K562 (cell line): ENCODE data around the gene RTBDN. TPM values are rescaled to one million over a fixed set of nuclear protein-coding genes. Genes with fewer than 3 reads are reported as not detected.

Source experiments
- AFF4 ChIP-seq: sonication (generic); formaldehyde crosslinking; IDR thresholded peaks from 2 replicates; pipeline ENCODE4 v1.8.0; 2023; ENCODE audit warnings: mild to moderate bottlenecking, missing genetic modification reagents
- ARID1B ChIP-seq: fragments of 450-650 bp; IDR thresholded peaks from 2 replicates; pipeline ENCODE4 v1.6.1; 2016; ENCODE audit warnings: antibody characterized with exemption, mild to moderate bottlenecking, inconsistent platforms
- ATF7 ChIP-seq: fragments of 450-650 bp; IDR thresholded peaks from 2 replicates; pipeline ENCODE4 v1.7.1; 2014; ENCODE audit warnings: mild to moderate bottlenecking, moderate library complexity
- CBFB ChIP-seq: sonication (generic); formaldehyde crosslinking; IDR thresholded peaks from 2 replicates; pipeline ENCODE4 v1.4.0; 2020; ENCODE audit warnings: mild to moderate bottlenecking, missing genetic modification reagents
- CREB3L1 ChIP-seq: fragments of 450-650 bp; IDR thresholded peaks from 2 replicates; pipeline ENCODE4 v1.6.1; 2014; ENCODE audit warnings: low read depth, mild to moderate bottlenecking, moderate library complexity, borderline replicate concordance
- E2F1 ChIP-seq: sonication (generic); formaldehyde crosslinking; IDR thresholded peaks from 2 replicates; pipeline ENCODE4 v1.8.1; 2023; ENCODE audit warnings: mild to moderate bottlenecking, missing genetic modification reagents, moderate library complexity
- HNRNPH1 ChIP-seq: fragments of 200-400 bp; formaldehyde crosslinking; optimal IDR thresholded peaks from 2 replicates; pipeline ENCODE3; 2017; ENCODE audit warnings: low read depth, mild to moderate bottlenecking, low read length, moderate library complexity
- LCOR ChIP-seq: sonication (generic); formaldehyde crosslinking; IDR thresholded peaks from 2 replicates; pipeline ENCODE4 v1.8.0; 2022; ENCODE audit warnings: mild to moderate bottlenecking, missing genetic modification reagents
- MAZ ChIP-seq, 2 experiments: fragments of 450-650 bp in 1 of 2; sonication (generic) in 1 of 2; formaldehyde crosslinking; IDR thresholded peaks in 1 of 2; conservative IDR thresholded peaks in 1 of 2; 2 replicates each; pipeline versions ENCODE4 v1.4.0 to v1.5.0; 2020; ENCODE audit warnings: mild to moderate bottlenecking in 1 of 2, missing genetic modification reagents in 1 of 2
- MCM3 ChIP-seq: fragments of 450-650 bp; IDR thresholded peaks from 2 replicates; pipeline ENCODE4 v1.6.1; 2016
- NCOR1 ChIP-seq: fragments of 450-650 bp; IDR thresholded peaks from 2 replicates; pipeline ENCODE4 v1.6.1; 2016; ENCODE audit warnings: mild to moderate bottlenecking, moderate library complexity
- NELFE ChIP-seq: IDR thresholded peaks from 2 replicates; pipeline ENCODE4 v1.6.1; 2011; ENCODE audit warnings: mild to moderate bottlenecking; ENCODE audit not compliant: insufficient read depth, insufficient read length
- PCBP1 ChIP-seq: fragments of 200-400 bp; formaldehyde crosslinking; IDR thresholded peaks from 2 replicates; pipeline ENCODE4 v1.6.1; 2018; ENCODE audit warnings: mild to moderate bottlenecking, low read depth, low read length; ENCODE audit not compliant: poor library complexity, severe bottlenecking
- PPARD ChIP-seq: fragments of 250-450 bp; sonication (Bioruptor Pico); IDR thresholded peaks from 2 replicates; pipeline ENCODE4 v1.8.0; 2022; ENCODE audit warnings: inconsistent platforms, mild to moderate bottlenecking, moderate library complexity
- SMAD3 ChIP-seq: fragments of 450-650 bp; formaldehyde crosslinking; conservative IDR thresholded peaks from 2 replicates; pipeline ENCODE4 v1.4.0; 2020; ENCODE audit warnings: mild to moderate bottlenecking
- SOX6 ChIP-seq: fragments of 450-650 bp; IDR thresholded peaks from 2 replicates; pipeline ENCODE4 v1.6.1; 2014; ENCODE audit warnings: mild to moderate bottlenecking
- TSC22D4 ChIP-seq: fragments of 450-650 bp; IDR thresholded peaks from 2 replicates; pipeline ENCODE4 v1.6.1; 2016; ENCODE audit warnings: missing genetic modification characterization, missing biosample characterization, control low read depth
- XRCC4 ChIP-seq: IDR thresholded peaks from one replicate; pipeline ENCODE4 v1.6.1; 2011; ENCODE audit not compliant: insufficient read depth, insufficient read length; ENCODE audit errors: extremely low read depth
- ZNF239 ChIP-seq: fragments of 250-450 bp; sonication (Bioruptor Pico); IDR thresholded peaks from 2 replicates; pipeline ENCODE4 v1.4.0; 2020; ENCODE audit warnings: mild to moderate bottlenecking
- ZNF395 ChIP-seq: fragments of 200-800 bp; sonication (Bioruptor generic); IDR thresholded peaks from 2 replicates; pipeline ENCODE4 v1.6.1; 2017; ENCODE audit warnings: missing genetic modification characterization, missing compliant biosample characterization
- polyA plus RNA-seq, 8 experiments: library from polyadenylated mRNA; depleted of rRNA in 4 of 8; stranded (reverse) in 5 of 8; unstranded in 3 of 8; fragments of >200 nt; fragmentation: Nextera tagmentation in 2 of 8; fragmentation: Illumina TruSeq in 1 of 8; extraction: Ambion mirVana in 2 of 8; extraction: Trizol in 1 of 8; gene quantifications; 2 replicates each; pipeline versions ENCODE4 v1.2.1 to v1.2.3, GENCODE V29; 2011 to 2014; ENCODE audit warnings: inconsistent platforms in 1 of 8, missing spikeins in 1 of 8
- total RNA-seq, 7 experiments: library from RNA; depleted of rRNA in 6 of 7; stranded (reverse); fragments of >200 nt in 6 of 7; fragmentation: Illumina TruSeq in 2 of 7; extraction: Trizol in 2 of 7; gene quantifications; 2 replicates each; pipeline versions ENCODE4 v1.2.1 to v1.2.3, GENCODE V29; 2011 to 2021; ENCODE audit warnings: low replicate concordance in 1 of 7

The RTBDN gene
- total and polyA plus RNA-seq, 9 of the 15 experiments (the other 6 are each of a cell fraction or from before 2014, with no cell fraction given), result 0.20 to 2.3 (median 0.72) TPM; not detected in 1

GRCh38 chr19:12791345-12792050 is 42.9 kb downstream of the RTBDN start, which contains the start of gene JUNB (continued):
- TF ChIP-seq AFF4 (CRISPR knock-in tag) (peak; percentile 99), SMAD3 (CRISPR knock-in tag) (peak; percentile 77; the same call in 1 of the 2 replicates), E2F1 (CRISPR knock-in tag) (peak; percentile 90), HNRNPH1 (no peak), NELFE (peak; percentile 89), XRCC4 (no peak), PPARD (no peak), ZNF239 (CRISPR knock-in tag) (no peak), CREB3L1 (no peak; the same call in 1 of the 2 replicates), ARID1B (peak; percentile 47), TSC22D4 (tag) (no peak), CBFB (CRISPR knock-in tag) (peak; percentile 55; the same call in 1 of the 2 replicates), SOX6 (0 out of 2 replicates have a peak, but pooled peaks have one; percentile 56), LCOR (CRISPR knock-in tag) (peak; percentile 92), ZNF395 (CRISPR knock-in tag) (no peak), PCBP1 (peak; percentile 98), MCM3 (no peak), ATF7 (peak; percentile 90), NCOR1 (peak; percentile 78), MAZ (CRISPR knock-in tag; conservative IDR thresholded peaks at IDR 0.05 in 1 of 2, IDR thresholded peaks at IDR 0.05 in 1 of 2) (peak; percentile 95 to 99)
